Stimulated activated CD8-positive, alpha-beta memory T cell treated with anti-CD3 and anti-CD28 coated beads, Interleukin-7, amount 100 ng/mL, for 4 hours (primary cell): ENCODE results near the gene CRADD.

ENCODE experiments used
- DNase-seq, 2 donors: peaks; one replicate each; pipeline ENCODE4 v3.0.0-alpha.2; 2020; ENCODE audit warnings: low read depth in 2 of 2

Gene CRADD

GRCh38 chr12:93805736-93806141 lies 128.6 kb downstream of the CRADD start:
- no peak for DNase-seq

GRCh38 chr12:93807354-93807753 lies 130.2 kb downstream of the CRADD start:
- DNase-seq = no peak

- DNase-seq = no peak
These were observed 131.2 kb downstream of the CRADD start for GRCh38 chr12:93808169-93808899.

- no peak for DNase-seq
These were observed 135.5 kb downstream of the CRADD start for GRCh38 chr12:93812626-93813025.

GRCh38 chr12:93813186-93813585 lies 136.0 kb downstream of the CRADD start:
- DNase-seq = no peak

- no peak for DNase-seq
These were observed 137.0 kb downstream of the CRADD start for GRCh38 chr12:93813972-93814821.

GRCh38 chr12:93818488-93819049 lies 141.4 kb downstream of the CRADD start:
- no peak for DNase-seq

- no peak for DNase-seq
These were observed 141.9 kb downstream of the CRADD start for GRCh38 chr12:93819050-93819491.

- no peak for DNase-seq
These were observed 146.6 kb downstream of the CRADD start for GRCh38 chr12:93823616-93824391.

GRCh38 chr12:93824514-93825500 lies 147.6 kb downstream of the CRADD start:
- DNase-seq = no peak

- DNase-seq = no peak
These were observed 148.3 kb downstream of the CRADD start for GRCh38 chr12:93825501-93825888.

GRCh38 chr12:93825931-93826555 lies 148.9 kb downstream of the CRADD start:
- DNase-seq = no peak

- DNase-seq = no peak
These were observed 150.0 kb downstream of the CRADD start for GRCh38 chr12:93827179-93827578.

- DNase-seq = no peak
These were observed 150.5 kb downstream of the CRADD start for GRCh38 chr12:93827669-93828068.

- DNase-seq = no peak
These were observed 151.8 kb downstream of the CRADD start for GRCh38 chr12:93829016-93829415.

GRCh38 chr12:93831374-93831773 lies 154.2 kb downstream of the CRADD start:
- DNase-seq = no peak

- no peak for DNase-seq
These were observed 155.0 kb downstream of the CRADD start for GRCh38 chr12:93832131-93832530.

- DNase-seq = no peak
These were observed 156.8 kb downstream of the CRADD start for GRCh38 chr12:93833946-93834345.

GRCh38 chr12:93836620-93837260 lies 159.6 kb downstream of the CRADD start:
- DNase-seq = no peak

GRCh38 chr12:93838193-93838592 lies 161.0 kb downstream of the CRADD start:
- DNase-seq = no peak
